K562 (cell line): ENCODE results near the gene EBI3. TPM values are rescaled to one million over a fixed set of nuclear protein-coding genes. Genes with fewer than 3 reads are reported as not detected.

Source experiments
- BACH1 ChIP-seq: fragments of 200-800 bp; sonication (Bioruptor generic); IDR thresholded peaks from 2 replicates; pipeline ENCODE4 v1.6.1; 2016; ENCODE audit warnings: missing genetic modification characterization, missing compliant biosample characterization
- BRF1 ChIP-seq: IDR thresholded peaks from 3 replicates; pipeline ENCODE4 v1.6.1; 2011; ENCODE audit warnings: borderline replicate concordance, mild to moderate bottlenecking; ENCODE audit not compliant: insufficient read length; ENCODE audit errors: extremely low read depth
- CCNT2 ChIP-seq: IDR thresholded peaks from 2 replicates; pipeline ENCODE4 v1.6.1; 2011; ENCODE audit warnings: borderline replicate concordance, low read depth, mild to moderate bottlenecking, moderate library complexity, mixed read lengths, low read length; ENCODE audit not compliant: insufficient read length; ENCODE audit errors: extremely low read depth
- EHMT2 ChIP-seq: fragments of 450-650 bp; IDR thresholded peaks from 2 replicates; pipeline ENCODE4 v1.6.1; 2018; ENCODE audit warnings: antibody characterized with exemption
- FOS ChIP-seq: IDR thresholded peaks from 3 replicates; pipeline ENCODE4 v1.6.1; 2011; ENCODE audit not compliant: insufficient read length; ENCODE audit errors: extremely low read depth
- JUNB ChIP-seq: fragments of 450-650 bp; formaldehyde crosslinking; conservative IDR thresholded peaks from 2 replicates; pipeline ENCODE4 v1.4.0; 2020; ENCODE audit warnings: mild to moderate bottlenecking
- KAT7 ChIP-seq: sonication (generic); formaldehyde crosslinking; IDR thresholded peaks from 2 replicates; pipeline ENCODE4 v1.8.0; 2022; ENCODE audit warnings: missing genetic modification reagents, mild to moderate bottlenecking, borderline replicate concordance
- MYC ChIP-seq, 2 experiments: fragments of 250-450 bp in 1 of 2; sonication (Bioruptor Pico) in 1 of 2; IDR thresholded peaks; 2 replicates each; pipeline versions ENCODE4 v1.5.1 to v1.6.1; 2012 to 2021; ENCODE audit warnings: low read depth in 2 of 2, borderline replicate concordance in 1 of 2, improper control_type of control experiment in 1 of 2, low read length in 1 of 2, mild to moderate bottlenecking in 1 of 2, moderate library complexity in 1 of 2
- SMC3 ChIP-seq: conservative IDR thresholded peaks from 2 replicates; pipeline ENCODE4 v1.6.1; 2011; ENCODE audit warnings: low read depth, low read length, improper control_type of control experiment; ENCODE audit not compliant: insufficient read depth
- SREBF1 ChIP-seq: fragments of 150-350 bp; IDR thresholded peaks from 2 replicates; pipeline ENCODE4 v1.6.1; 2014; ENCODE audit warnings: antibody characterized with exemption, low read depth, low read length, borderline replicate concordance
- TAL1 ChIP-seq: fragments of 450-650 bp; IDR thresholded peaks from 2 replicates; pipeline ENCODE4 v1.6.1; 2016; ENCODE audit warnings: mild to moderate bottlenecking
- TCF7L2 ChIP-seq: fragments of 150-350 bp; IDR thresholded peaks from 2 replicates; pipeline ENCODE4 v1.6.1; 2016; ENCODE audit warnings: low read depth, mild to moderate bottlenecking, low read length, moderate library complexity
- TFAP4 ChIP-seq: sonication (generic); formaldehyde crosslinking; IDR thresholded peaks from 2 replicates; pipeline ENCODE4 v1.8.0; 2022; ENCODE audit warnings: missing genetic modification reagents, mild to moderate bottlenecking, moderate library complexity, borderline replicate concordance
- ZNF408 ChIP-seq: fragments of 250-450 bp; sonication (Bioruptor Pico); IDR thresholded peaks from 2 replicates; pipeline ENCODE4 v1.4.0; 2020; ENCODE audit warnings: low read depth, mild to moderate bottlenecking, moderate library complexity
- ZNF449 ChIP-seq: fragments of 250-450 bp; sonication (Bioruptor Pico); IDR thresholded peaks from 2 replicates; pipeline ENCODE4 v1.8.0; 2022; ENCODE audit warnings: moderate library complexity, mild to moderate bottlenecking, inconsistent platforms
- ZNF609 ChIP-seq: sonication (generic); formaldehyde crosslinking; IDR thresholded peaks from 2 replicates; pipeline ENCODE4 v1.8.1; 2023; ENCODE audit warnings: missing genetic modification reagents, mild to moderate bottlenecking, borderline replicate concordance
- polyA plus RNA-seq, 8 experiments: library from polyadenylated mRNA; depleted of rRNA in 4 of 8; stranded (reverse) in 5 of 8; unstranded in 3 of 8; fragments of >200 nt; fragmentation: Nextera tagmentation in 2 of 8; fragmentation: Illumina TruSeq in 1 of 8; extraction: Ambion mirVana in 2 of 8; extraction: Trizol in 1 of 8; gene quantifications; 2 replicates each; pipeline versions ENCODE4 v1.2.1 to v1.2.3, GENCODE V29; 2011 to 2014; ENCODE audit warnings: inconsistent platforms in 1 of 8, missing spikeins in 1 of 8
- total RNA-seq, 7 experiments: library from RNA; depleted of rRNA in 6 of 7; stranded (reverse); fragments of >200 nt in 6 of 7; fragmentation: Illumina TruSeq in 2 of 7; extraction: Trizol in 2 of 7; gene quantifications; 2 replicates each; pipeline versions ENCODE4 v1.2.1 to v1.2.3, GENCODE V29; 2011 to 2021; ENCODE audit warnings: low replicate concordance in 1 of 7
- TF ChIP-seq, protein P1 (sequence below): IDR thresholded peaks from 3 replicates; pipeline ENCODE4 v1.6.1; 2011; ENCODE audit warnings: borderline replicate concordance, mild to moderate bottlenecking; ENCODE audit not compliant: insufficient read length, insufficient read depth

The EBI3 gene
- total and polyA plus RNA-seq, 9 of the 15 experiments (the other 6 are each of a cell fraction or from before 2014, with no cell fraction given), result 0.08 to 0.35 (median 0.22) TPM; not detected in 6

- TF ChIP-seq SMC3, result 0 out of 2 replicates have a peak, but pooled peaks have one; percentile 23
- TF ChIP-seq SREBF1, result peak; percentile 49; the same call in 1 of the 2 replicates
- no peak; the same call in 1 of the 2 replicates for TF ChIP-seq KAT7
- peak; percentile 100 for TF ChIP-seq FOS
- TF ChIP-seq ZNF609 (CRISPR knock-in tag), result no peak
- TF ChIP-seq CCNT2, result peak; percentile 16
- no peak for TF ChIP-seq ZNF449 (CRISPR knock-in tag)
- peak; percentile 99 for TF ChIP-seq MYC (IDR thresholded peaks at IDR 0.05; ENCODE audit: low read depth, low read length)
- TF ChIP-seq MYC (CRISPR knock-in tag; IDR thresholded peaks at IDR 0.05; ENCODE audit: borderline replicate concordance, low read depth), result peak; percentile 95
- TF ChIP-seq TFAP4 (CRISPR knock-in tag), result peak; percentile 75
- TF ChIP-seq ZNF408, result no peak
- no peak for TF ChIP-seq TAL1
- TF ChIP-seq JUNB (CRISPR knock-in tag), result no peak
- peak; percentile 11; the same call in 1 of the 2 replicates for TF ChIP-seq EHMT2
- TF ChIP-seq, protein P1, sequence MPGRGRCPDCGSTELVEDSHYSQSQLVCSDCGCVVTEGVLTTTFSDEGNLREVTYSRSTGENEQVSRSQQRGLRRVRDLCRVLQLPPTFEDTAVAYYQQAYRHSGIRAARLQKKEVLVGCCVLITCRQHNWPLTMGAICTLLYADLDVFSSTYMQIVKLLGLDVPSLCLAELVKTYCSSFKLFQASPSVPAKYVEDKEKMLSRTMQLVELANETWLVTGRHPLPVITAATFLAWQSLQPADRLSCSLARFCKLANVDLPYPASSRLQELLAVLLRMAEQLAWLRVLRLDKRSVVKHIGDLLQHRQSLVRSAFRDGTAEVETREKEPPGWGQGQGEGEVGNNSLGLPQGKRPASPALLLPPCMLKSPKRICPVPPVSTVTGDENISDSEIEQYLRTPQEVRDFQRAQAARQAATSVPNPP, result no peak
- TF ChIP-seq TCF7L2, result no peak
- no peak for TF ChIP-seq BRF1
- no peak for TF ChIP-seq BACH1 (tag)
Measured at GRCh38 chr19:4246767-4247593, 17.7 kb downstream of the EBI3 start, which contains the start of gene YJU2 (continued).
